K562 (cell line): ENCODE data around the gene ITPR2. TPM values are rescaled to one million over a fixed set of nuclear protein-coding genes. Genes with fewer than 3 reads are reported as not detected.

Experiments used
- ATAC-seq: fragments of 200-7000 bp; cut with Tn5 transposase; 3 replicates; pipeline ENCODE4 v1.9.1; 2020; ENCODE audit warnings: moderate library complexity
- BruUV-seq: library from RNA; stranded (reverse); fragments of 400-500 nt; replicated peaks from 2 replicates; lab custom pipeline; 2021; lab: Mats Ljungman, UMichigan
- CTCF ChIA-PET: fragments of 300-600 bp; formaldehyde crosslinking; extraction: SDS; loops from one replicate; lab custom pipeline; 2021; ENCODE audit warnings: low intra/inter-chr PET ratio; lab: Yijun Ruan, JAX
- POLR2A ChIA-PET: fragments of 300-600, 350-650 bp; sonication (Branson Sonifier 250); formaldehyde crosslinking; extraction: SDS; loops from one replicate; lab custom pipeline; 2021; ENCODE audit warnings: antibody characterized with exemption, inconsistent platforms; lab: Yijun Ruan, JAX
- DNase-seq, 4 experiments: peaks; one replicate each; pipeline versions ENCODE4 v3.0.0 to v3.0.0-alpha.2; 2011 to 2018; ENCODE audit warnings: low spot score in 3 of 4, mixed read lengths in 3 of 4; ENCODE audit errors: extremely low read depth in 1 of 4
- FAIRE-seq: peaks from 2 replicates; lab custom pipeline; 2011; peaks lifted over from hg19 to GRCh38; lab: Jason Lieb, UNC
- H2AFZ ChIP-seq: 2 replicates; pipeline ENCODE4 v1.6.0; 2011; ENCODE audit warnings: low read depth, low read length, control low read depth, inconsistent platforms
- H3K27ac ChIP-seq: fragments of 200-600 bp; 3 replicates; pipeline ENCODE4 v1.8.0; 2011; ENCODE audit warnings: low read depth, mild to moderate bottlenecking, control low read depth, inconsistent platforms, low read length, moderate library complexity, mixed read lengths; ENCODE audit errors: extremely low read depth
- H3K27me3 ChIP-seq, 2 experiments: fragments of 300-600 bp in 1 of 2; 2 replicates in 1 of 2; 3 replicates in 1 of 2; pipeline versions ENCODE4 v1.6.0 to v1.8.0; 2011; ENCODE audit warnings: inconsistent platforms in 2 of 2, low read length in 2 of 2, mild to moderate bottlenecking in 1 of 2, mixed read lengths in 1 of 2, moderate library complexity in 1 of 2; ENCODE audit not compliant: control insufficient read depth in 2 of 2, insufficient read depth in 2 of 2
- H3K36me3 ChIP-seq: fragments of 300-600 bp; 3 replicates; pipeline ENCODE4 v1.8.0; 2011; ENCODE audit warnings: mild to moderate bottlenecking, low read length, inconsistent platforms; ENCODE audit not compliant: control insufficient read depth, insufficient read depth
- H3K4me1 ChIP-seq, 2 experiments: fragments of 200-600 bp in 1 of 2; replicated peaks in 1 of 2; 2 replicates in 1 of 2; 3 replicates in 1 of 2; pipeline versions ENCODE4 v1.5.1 to v1.8.0; 2011; ENCODE audit warnings: inconsistent platforms in 2 of 2, low read length in 2 of 2, mild to moderate bottlenecking in 1 of 2, mixed read lengths in 1 of 2, moderate library complexity in 1 of 2; ENCODE audit not compliant: control insufficient read depth in 2 of 2, insufficient read depth in 2 of 2
- H3K4me2 ChIP-seq: 2 replicates; pipeline ENCODE4 v1.6.1; 2011; ENCODE audit warnings: low read length, control low read depth, inconsistent platforms, mixed read lengths; ENCODE audit not compliant: insufficient read depth
- H3K4me3 ChIP-seq: fragments of 200-600 bp; sonication (generic), shearing (Covaris generic); 2 replicates; pipeline ENCODE4 v1.5.1; 2016; ENCODE audit warnings: control low read depth, inconsistent platforms
- H3K79me2 ChIP-seq: fragments of 200-600 bp; 3 replicates; pipeline ENCODE4 v1.8.0; 2011; ENCODE audit warnings: low read length, inconsistent platforms; ENCODE audit not compliant: control insufficient read depth, insufficient read depth
- H3K9ac ChIP-seq, 2 experiments: 2 replicates each; pipeline versions ENCODE4 v1.6.0 to v1.6.1; 2011; ENCODE audit warnings: low read depth in 2 of 2, low read length in 2 of 2, control low read depth in 1 of 2, inconsistent platforms in 1 of 2, mild to moderate bottlenecking in 1 of 2, mixed read lengths in 1 of 2; ENCODE audit not compliant: insufficient read depth in 1 of 2
- H3K9me1 ChIP-seq: one replicate; pipeline ENCODE4 v1.6.0; 2011; ENCODE audit warnings: inconsistent platforms, mild to moderate bottlenecking, low read length, moderate library complexity; ENCODE audit not compliant: control insufficient read depth, insufficient read depth
- H3K9me3 ChIP-seq: replicated peaks from 2 replicates; pipeline ENCODE4 v1.5.1; 2011; ENCODE audit warnings: low read depth, low read length, inconsistent platforms; ENCODE audit not compliant: control insufficient read depth, insufficient read depth
- H4K20me1 ChIP-seq: replicated peaks from 2 replicates; pipeline ENCODE4 v1.6.1; 2011; ENCODE audit warnings: low read length, inconsistent platforms, mixed read lengths; ENCODE audit not compliant: control insufficient read depth, insufficient read depth
- MAFF ChIP-seq: IDR thresholded peaks from 2 replicates; pipeline ENCODE4 v1.6.1; 2012; ENCODE audit warnings: low read length, improper control_type of control experiment
- WGBS: fragments of 100-300 bp; shearing (Covaris generic); methylation state at CpG from one replicate; pipeline ENCODE4 v1.1.6; 2016; ENCODE audit warnings: low coverage, mixed read lengths; ENCODE audit not compliant: insufficient coverage; ENCODE audit errors: missing lambda C conversion rate; 5-methylcytosine and 5-hydroxymethylcytosine counted together
- in situ Hi-C: fragments of 300-500 bp; cut with MboI; formaldehyde crosslinking; loops from 4 replicates; pipeline ENCODE4 v1.15.0; 2018; ENCODE audit warnings: inconsistent platforms, mixed read lengths
- intact Hi-C: fragments of 100-400 bp; cut with micrococcal nuclease; formaldehyde crosslinking; loops from 2 replicates; pipeline ENCODE4 v1.14.2; 2022
- polyA plus RNA-seq, 8 experiments: library from polyadenylated mRNA; depleted of rRNA in 4 of 8; stranded (reverse) in 5 of 8; unstranded in 3 of 8; fragments of >200 nt; fragmentation: Nextera tagmentation in 2 of 8; fragmentation: Illumina TruSeq in 1 of 8; extraction: Ambion mirVana in 2 of 8; extraction: Trizol in 1 of 8; gene quantifications; 2 replicates each; pipeline versions ENCODE4 v1.2.1 to v1.2.3, GENCODE V29; 2011 to 2014; ENCODE audit warnings: inconsistent platforms in 1 of 8, missing spikeins in 1 of 8
- total RNA-seq, 7 experiments: library from RNA; depleted of rRNA in 6 of 7; stranded (reverse); fragments of >200 nt in 6 of 7; fragmentation: Illumina TruSeq in 2 of 7; extraction: Trizol in 2 of 7; gene quantifications; 2 replicates each; pipeline versions ENCODE4 v1.2.1 to v1.2.3, GENCODE V29; 2011 to 2021; ENCODE audit warnings: low replicate concordance in 1 of 7
- TF ChIP-seq, protein P1 (sequence below), 2 experiments: fragments of 450-650 bp; IDR thresholded peaks; 2 replicates each; pipeline ENCODE4 v1.6.1; 2016; ENCODE audit warnings: mild to moderate bottlenecking in 2 of 2, borderline replicate concordance in 1 of 2, low read depth in 1 of 2, moderate library complexity in 1 of 2
- TF ChIP-seq, protein P2 (sequence below), 2 experiments: fragments of 450-650 bp in 1 of 2; IDR thresholded peaks; 2 replicates each; pipeline ENCODE4 v1.6.1; 2011 to 2017; ENCODE audit warnings: low read depth in 2 of 2, antibody characterized with exemption in 1 of 2, borderline replicate concordance in 1 of 2, low read length in 1 of 2, mild to moderate bottlenecking in 1 of 2, mixed read lengths in 1 of 2; ENCODE audit not compliant: control insufficient read depth in 1 of 2

Gene ITPR2
- total and polyA plus RNA-seq, 9 of the 15 experiments (the other 6 are each of a cell fraction or from before 2014, with no cell fraction given) = 0.21 to 3.3 (median 0.95) TPM

- no peaks in the 10 kb centered on the region for H3K9me3 ChIP-seq
- H3K27me3 ChIP-seq = no peaks in the 10 kb centered on the region; a peak in 1 of 5 replicates
- H3K27ac ChIP-seq = no peak overlapping the region
- BruUV-seq = no TSS peak
- FAIRE-seq (no peak), ATAC-seq (no peak), DNase-seq (no peak)
- no peak overlapping the region for H2AFZ ChIP-seq
- H3K36me3 ChIP-seq = no peaks in the 10 kb centered on the region
- CTCF ChIA-PET = no interaction called here
- in situ Hi-C loops (no loop called here), intact Hi-C loops (no loop called here)
- H3K9ac ChIP-seq = no peak overlapping the region
- H3K79me2 ChIP-seq = no peaks in the 10 kb centered on the region
- H4K20me1 ChIP-seq = no peaks in the 10 kb centered on the region
- H3K4me3 ChIP-seq = no peak overlapping the region
- 0% methylated on average over 2 of the region's 2 CpGs for WGBS
- no peaks in the 10 kb centered on the region for H3K9me1 ChIP-seq
- POLR2A ChIA-PET = interaction anchor here (1.0 kb wide), 1 partner anchor 438 kb away, joined by 4 read pairs; no protein-coding TSS in a partner anchor
- H3K4me1 ChIP-seq = no peaks in the 10 kb centered on the region
- H3K4me2 ChIP-seq = no peak overlapping the region
- no peak for TF ChIP-seq MAFF
- TF ChIP-seq, protein P1, sequence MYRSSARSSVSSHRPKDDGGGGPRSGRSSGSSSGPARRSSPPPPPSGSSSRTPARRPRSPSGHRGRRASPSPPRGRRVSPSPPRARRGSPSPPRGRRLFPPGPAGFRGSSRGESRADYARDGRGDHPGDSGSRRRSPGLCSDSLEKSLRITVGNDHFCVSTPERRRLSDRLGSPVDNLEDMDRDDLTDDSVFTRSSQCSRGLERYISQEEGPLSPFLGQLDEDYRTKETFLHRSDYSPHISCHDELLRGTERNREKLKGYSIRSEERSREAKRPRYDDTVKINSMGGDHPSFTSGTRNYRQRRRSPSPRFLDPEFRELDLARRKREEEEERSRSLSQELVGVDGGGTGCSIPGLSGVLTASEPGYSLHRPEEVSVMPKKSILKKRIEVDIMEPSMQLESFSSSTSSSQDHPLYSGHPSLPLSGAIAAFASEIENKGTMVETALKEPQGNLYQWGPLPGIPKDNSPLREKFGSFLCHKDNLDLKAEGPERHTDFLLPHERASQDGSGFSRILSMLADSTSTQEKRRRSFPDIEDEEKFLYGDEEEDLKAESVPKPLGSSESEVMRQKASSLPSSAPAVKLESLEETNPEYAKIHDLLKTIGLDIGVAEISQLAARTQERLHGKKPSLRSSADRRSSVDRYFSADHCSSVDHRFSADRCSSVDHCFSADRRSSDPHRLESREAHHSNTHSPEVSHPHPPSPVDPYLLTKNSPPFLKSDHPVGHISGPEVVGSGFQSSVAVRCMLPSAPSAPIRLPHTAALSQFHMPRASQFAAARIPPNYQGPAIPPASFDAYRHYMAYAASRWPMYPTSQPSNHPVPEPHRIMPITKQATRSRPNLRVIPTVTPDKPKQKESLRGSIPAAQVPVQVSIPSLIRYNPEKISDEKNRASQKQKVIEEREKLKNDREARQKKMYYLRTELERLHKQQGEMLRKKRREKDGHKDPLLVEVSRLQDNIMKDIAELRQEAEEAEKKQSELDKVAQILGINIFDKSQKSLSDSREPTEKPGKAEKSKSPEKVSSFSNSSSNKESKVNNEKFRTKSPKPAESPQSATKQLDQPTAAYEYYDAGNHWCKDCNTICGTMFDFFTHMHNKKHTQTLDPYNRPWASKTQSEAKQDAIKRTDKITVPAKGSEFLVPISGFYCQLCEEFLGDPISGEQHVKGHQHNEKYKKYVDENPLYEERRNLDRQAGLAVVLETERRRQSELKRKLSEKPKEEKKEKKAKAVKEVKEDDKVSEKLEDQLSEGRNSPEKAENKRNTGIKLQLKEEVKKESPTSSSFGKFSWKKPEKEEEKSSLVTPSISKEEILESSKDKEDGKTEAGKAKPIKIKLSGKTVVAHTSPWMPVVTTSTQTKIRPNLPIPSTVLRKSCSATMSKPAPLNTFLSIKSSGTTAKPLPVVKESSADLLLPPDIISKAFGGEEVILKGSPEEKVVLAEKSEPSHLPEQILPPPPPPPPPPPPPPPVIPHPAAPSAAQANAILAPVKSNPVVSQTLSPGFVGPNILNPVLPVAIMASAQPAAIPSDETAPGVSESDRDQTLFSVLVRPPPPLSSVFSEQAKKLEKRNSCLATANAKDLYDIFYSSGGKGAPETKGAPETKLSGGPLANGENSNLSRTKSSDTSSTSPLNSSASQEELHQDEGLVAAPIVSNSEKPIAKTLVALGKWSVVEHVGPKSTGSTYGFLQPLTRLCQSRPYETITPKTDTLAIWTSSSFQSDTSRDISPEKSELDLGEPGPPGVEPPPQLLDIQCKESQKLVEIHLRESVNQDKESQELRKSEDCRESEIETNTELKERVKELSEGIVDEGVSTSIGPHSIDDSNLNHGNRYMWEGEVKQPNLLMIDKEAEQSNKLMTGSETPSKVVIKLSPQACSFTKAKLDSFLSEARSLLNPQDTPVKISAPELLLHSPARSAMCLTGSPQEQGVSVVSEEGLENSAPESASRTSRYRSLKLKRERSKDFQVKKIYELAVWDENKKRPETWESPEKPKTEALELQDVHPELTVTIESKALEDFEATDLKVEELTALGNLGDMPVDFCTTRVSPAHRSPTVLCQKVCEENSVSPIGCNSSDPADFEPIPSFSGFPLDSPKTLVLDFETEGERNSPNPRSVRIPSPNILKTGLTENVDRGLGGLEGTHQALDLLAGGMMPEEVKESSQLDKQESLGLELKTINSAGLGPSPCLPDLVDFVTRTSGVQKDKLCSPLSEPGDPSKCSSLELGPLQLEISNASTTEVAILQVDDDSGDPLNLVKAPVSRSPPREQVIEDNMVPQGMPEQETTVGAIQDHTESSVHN (IDR thresholded peaks at IDR 0.05; ENCODE audit: borderline replicate concordance in 1 of 2, low read depth in 1 of 2) = no peak
- TF ChIP-seq, protein P2, sequence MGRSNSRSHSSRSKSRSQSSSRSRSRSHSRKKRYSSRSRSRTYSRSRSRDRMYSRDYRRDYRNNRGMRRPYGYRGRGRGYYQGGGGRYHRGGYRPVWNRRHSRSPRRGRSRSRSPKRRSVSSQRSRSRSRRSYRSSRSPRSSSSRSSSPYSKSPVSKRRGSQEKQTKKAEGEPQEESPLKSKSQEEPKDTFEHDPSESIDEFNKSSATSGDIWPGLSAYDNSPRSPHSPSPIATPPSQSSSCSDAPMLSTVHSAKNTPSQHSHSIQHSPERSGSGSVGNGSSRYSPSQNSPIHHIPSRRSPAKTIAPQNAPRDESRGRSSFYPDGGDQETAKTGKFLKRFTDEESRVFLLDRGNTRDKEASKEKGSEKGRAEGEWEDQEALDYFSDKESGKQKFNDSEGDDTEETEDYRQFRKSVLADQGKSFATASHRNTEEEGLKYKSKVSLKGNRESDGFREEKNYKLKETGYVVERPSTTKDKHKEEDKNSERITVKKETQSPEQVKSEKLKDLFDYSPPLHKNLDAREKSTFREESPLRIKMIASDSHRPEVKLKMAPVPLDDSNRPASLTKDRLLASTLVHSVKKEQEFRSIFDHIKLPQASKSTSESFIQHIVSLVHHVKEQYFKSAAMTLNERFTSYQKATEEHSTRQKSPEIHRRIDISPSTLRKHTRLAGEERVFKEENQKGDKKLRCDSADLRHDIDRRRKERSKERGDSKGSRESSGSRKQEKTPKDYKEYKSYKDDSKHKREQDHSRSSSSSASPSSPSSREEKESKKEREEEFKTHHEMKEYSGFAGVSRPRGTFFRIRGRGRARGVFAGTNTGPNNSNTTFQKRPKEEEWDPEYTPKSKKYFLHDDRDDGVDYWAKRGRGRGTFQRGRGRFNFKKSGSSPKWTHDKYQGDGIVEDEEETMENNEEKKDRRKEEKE (IDR thresholded peaks at IDR 0.05; ENCODE audit: borderline replicate concordance in 1 of 2, control insufficient read depth in 1 of 2, low read depth in 2 of 2, low read length in 1 of 2) = no peak
Measured at GRCh38 chr12:26717757-26718156, 115.2 kb downstream of the ITPR2 start.
